HCT116 (cell line): Measurements from ENCODE around the gene TDRD10. TPM values are rescaled to one million over a fixed set of nuclear protein-coding genes. Genes with fewer than 3 reads are reported as not detected.

Source experiments
- ATAC-seq: fragments of 200-7000 bp; cut with Tn5 transposase; 2 replicates; pipeline ENCODE4 v1.9.1; 2020; ENCODE audit warnings: mild to moderate bottlenecking, moderate library complexity
- BruUV-seq: library from RNA; stranded (reverse); fragments of 400-500 nt; replicated peaks from 2 replicates; lab custom pipeline; 2021; lab: Mats Ljungman, UMichigan
- CTCF ChIA-PET: fragments of 300-600 bp; sonication (Branson Sonifier 250); formaldehyde crosslinking; loops from one replicate; lab custom pipeline; 2021; ENCODE audit warnings: antibody characterized with exemption; lab: Charles Lee
- POLR2A ChIA-PET: fragments of 300-600, 350-600 bp; sonication (Branson Sonifier 250); formaldehyde crosslinking; loops from one replicate; lab custom pipeline; 2021; ENCODE audit warnings: antibody characterized with exemption; lab: Charles Lee
- RAD21 ChIA-PET, 2 experiments: fragments of 300-600 bp; sonication (Branson Sonifier 250); formaldehyde crosslinking; loops; one replicate each; lab custom pipeline; 2023; ENCODE audit warnings: low total read pairs in 2 of 2; ENCODE audit not compliant: uncharacterized antibody in 2 of 2, unreplicated experiment in 2 of 2, low non-redundant PET in 1 of 2; lab: Charles Lee
- DNase-seq: peaks from one replicate; pipeline ENCODE4 v3.0.0-alpha.2; 2010; ENCODE audit warnings: low read depth, low spot score
- H2AFZ ChIP-seq: fragments of 200-600 bp; shearing (Covaris generic), sonication (generic); 2 replicates; pipeline ENCODE4 v1.6.1; 2017; ENCODE audit warnings: low read depth, mixed run types, mixed read lengths, antibody characterized with exemption, low read length; ENCODE audit not compliant: poor library complexity, severe bottlenecking
- H3K27ac ChIP-seq: 2 replicates; pipeline ENCODE4 v1.5.1; 2012; ENCODE audit warnings: low read depth, low read length
- H3K27me3 ChIP-seq: fragments of 200-600 bp; sonication (generic); 2 replicates; pipeline ENCODE4 v1.6.1; 2016; ENCODE audit warnings: mixed run types, low read length, mixed read lengths; ENCODE audit not compliant: insufficient read depth
- H3K36me3 ChIP-seq, 2 experiments: fragments of 200-500 bp in 1 of 2; fragments of 200-600 bp in 1 of 2; sonication (Bioruptor generic) in 1 of 2; sonication (generic) in 1 of 2; 2 replicates each; pipeline versions ENCODE4 v1.5.1 to v1.6.1; 2014 to 2016; ENCODE audit warnings: low read length in 2 of 2, inconsistent platforms in 1 of 2, mixed read lengths in 1 of 2, mixed run types in 1 of 2; ENCODE audit not compliant: insufficient read depth in 2 of 2, control insufficient read depth in 1 of 2
- H3K4me1 ChIP-seq, 2 experiments: fragments of 200-600 bp in 1 of 2; sonication (generic) in 1 of 2; 2 replicates each; pipeline versions ENCODE4 v1.5.1 to v1.6.1; 2012 to 2017; ENCODE audit warnings: low read length in 2 of 2, inconsistent platforms in 1 of 2, mild to moderate bottlenecking in 1 of 2, mixed read lengths in 1 of 2, mixed run types in 1 of 2, moderate library complexity in 1 of 2; ENCODE audit not compliant: insufficient read depth in 2 of 2, control insufficient read depth in 1 of 2
- H3K4me2 ChIP-seq: fragments of 200-600 bp; sonication (generic); 2 replicates; pipeline ENCODE4 v1.6.1; 2017; ENCODE audit warnings: mixed run types, low read length, mixed read lengths
- H3K4me3 ChIP-seq, 2 experiments: fragments of 200-600 bp in 1 of 2; sonication (generic) in 1 of 2; replicated peaks in 1 of 2; 2 replicates each; pipeline ENCODE4 v1.5.1; 2011 to 2016; ENCODE audit warnings: low read length in 2 of 2, control low read depth in 1 of 2, low read depth in 1 of 2, mild to moderate bottlenecking in 1 of 2, mixed read lengths in 1 of 2, mixed run types in 1 of 2
- H3K79me2 ChIP-seq: fragments of 200-600 bp; sonication (generic); 2 replicates; pipeline ENCODE4 v1.6.1; 2017; ENCODE audit warnings: mild to moderate bottlenecking, mixed run types, low read length, moderate library complexity, mixed read lengths; ENCODE audit not compliant: insufficient read depth
- H3K9ac ChIP-seq: fragments of 200-600 bp; sonication (generic); 2 replicates; pipeline ENCODE4 v1.6.1; 2016; ENCODE audit warnings: low read length, mixed read lengths
- H3K9me2 ChIP-seq: fragments of 200-600 bp; sonication (generic), shearing (Covaris generic); 2 replicates; pipeline ENCODE4 v1.6.1; 2017; ENCODE audit warnings: mixed run types, mild to moderate bottlenecking, moderate library complexity; ENCODE audit not compliant: insufficient read depth
- H3K9me3 ChIP-seq, 2 experiments: fragments of 200-500 bp in 1 of 2; fragments of 200-600 bp in 1 of 2; sonication (Bioruptor generic) in 1 of 2; sonication (generic) in 1 of 2; 2 replicates each; pipeline ENCODE4 v1.6.1; 2014 to 2017; ENCODE audit warnings: low read length in 2 of 2, mixed read lengths in 2 of 2, inconsistent platforms in 1 of 2, low read depth in 1 of 2, mild to moderate bottlenecking in 1 of 2, mixed run types in 1 of 2, moderate library complexity in 1 of 2; ENCODE audit not compliant: control insufficient read depth in 1 of 2, insufficient read depth in 1 of 2
- H4K20me1 ChIP-seq: fragments of 200-600 bp; sonication (generic), shearing (Covaris generic); 2 replicates; pipeline ENCODE4 v1.6.1; 2017; ENCODE audit warnings: mixed run types, mild to moderate bottlenecking, moderate library complexity; ENCODE audit not compliant: insufficient read depth
- CTCF ChIP-seq, 3 experiments: fragments of 200-600 bp in 1 of 3; sonication (generic) in 1 of 3; IDR thresholded peaks in 2 of 3; conservative IDR thresholded peaks in 1 of 3; 2 replicates each; pipeline ENCODE4 v1.5.1; 2012 to 2017; ENCODE audit warnings: low read depth in 2 of 3, low read length in 2 of 3, antibody characterized with exemption in 1 of 3, borderline replicate concordance in 1 of 3, control low read depth in 1 of 3, mild to moderate bottlenecking in 1 of 3, mixed read lengths in 1 of 3, mixed run types in 1 of 3, moderate library complexity in 1 of 3; ENCODE audit not compliant: insufficient read depth in 1 of 3
- EGR1 ChIP-seq: IDR thresholded peaks from 2 replicates; pipeline ENCODE4 v1.6.1; 2012; ENCODE audit warnings: low read depth
- ELF1 ChIP-seq: IDR thresholded peaks from 2 replicates; pipeline ENCODE4 v1.6.1; 2012; ENCODE audit warnings: low read depth, borderline replicate concordance
- EZH2 ChIP-seq: fragments of 200-600 bp; sonication (generic); IDR thresholded peaks from 2 replicates; pipeline ENCODE4 v1.6.1; 2017; ENCODE audit warnings: antibody characterized with exemption, mixed run types
- FOSL1 ChIP-seq: IDR thresholded peaks from 2 replicates; pipeline ENCODE4 v1.6.1; 2012; ENCODE audit warnings: low read depth
- MAX ChIP-seq: IDR thresholded peaks from 2 replicates; pipeline ENCODE4 v1.6.1; 2012
- POLR2A ChIP-seq: IDR thresholded peaks from 2 replicates; pipeline ENCODE4 v1.7.0; 2011; ENCODE audit warnings: borderline replicate concordance; ENCODE audit not compliant: insufficient read depth, insufficient read length; ENCODE audit errors: extremely low read depth
- RAD21 ChIP-seq: IDR thresholded peaks from 2 replicates; pipeline ENCODE4 v1.6.1; 2012; ENCODE audit warnings: low read depth, mild to moderate bottlenecking
- SIN3A ChIP-seq: IDR thresholded peaks from 2 replicates; pipeline ENCODE4 v1.6.1; 2012; ENCODE audit warnings: low read depth
- SRF ChIP-seq: IDR thresholded peaks from 2 replicates; pipeline ENCODE4 v1.6.1; 2012; ENCODE audit warnings: low read depth
- ZBTB33 ChIP-seq: IDR thresholded peaks from 2 replicates; pipeline ENCODE4 v1.6.1; 2011; ENCODE audit warnings: mild to moderate bottlenecking, low read length, moderate library complexity; ENCODE audit not compliant: insufficient replicate concordance; ENCODE audit errors: extremely low read depth
- ZNF274 ChIP-seq: fragments of 200-500 bp; sonication (Bioruptor generic); IDR thresholded peaks from 2 replicates; pipeline ENCODE4 v1.6.1; 2014; ENCODE audit warnings: mild to moderate bottlenecking, low read depth, low read length, inconsistent platforms
- intact Hi-C: fragments of 100-400 bp; cut with micrococcal nuclease; formaldehyde crosslinking; loops from 2 replicates; pipeline ENCODE4 v1.10.0; 2022
- total RNA-seq: library from RNA; stranded (reverse); gene quantifications from one replicate; pipeline ENCODE4 v1.2.1, GENCODE V29; 2021; ENCODE audit not compliant: unreplicated experiment

TDRD10 gene
- total RNA-seq, 1 experiment from 2014 or later: not detected

GRCh38 chr1:154459080-154459479 is 42.9 kb upstream of the TDRD10 start:
- intact Hi-C loops: no loop called here
- Histone ChIP-seq H3K79me2 (no peaks in the 10 kb centered on the region), H2AFZ (no peak overlapping the region), H3K9ac (no peak overlapping the region), H3K27me3 (no peaks in the 10 kb centered on the region), H3K4me3 (no peak overlapping the region), H3K36me3 (no peaks in the 10 kb centered on the region), H3K4me2 (no peak overlapping the region), H4K20me1 (no peaks in the 10 kb centered on the region), H3K9me3 (no peaks in the 10 kb centered on the region), H3K27ac (no peak overlapping the region), H3K9me2 (no peaks in the 10 kb centered on the region), H3K4me1 (peaks cover 15 to 22% of the 10 kb centered on the region in 2 experiments)
- no peak for DNase-seq
- no peak for ATAC-seq
- RAD21 ChIA-PET: no interaction called here
- POLR2A ChIA-PET: interaction anchor here (0.7 kb wide), 1 partner anchor 98 kb away, joined by 4 read pairs; no protein-coding TSS in a partner anchor
- BruUV-seq: no TSS peak
- TF ChIP-seq POLR2A (no peak), RAD21 (no peak), CTCF (IDR thresholded peaks at IDR 0.05 in 2 of 3, conservative IDR thresholded peaks at IDR 0.05 in 1 of 3; ENCODE audit: borderline replicate concordance in 1 of 3, insufficient read depth in 1 of 3, low read depth in 2 of 3, low read length in 2 of 3) (no peak), EGR1 (no peak), EZH2 (no peak), ZBTB33 (no peak), FOSL1 (no peak), SRF (no peak), MAX (no peak), ZNF274 (no peak), ELF1 (no peak), SIN3A (no peak)
- TF ChIP-seq, all 23 proteins: peak for 0
- CTCF ChIA-PET: no interaction called here
